K562 (cell line): Measurements from ENCODE around the gene PARD3B. TPM values are rescaled to one million over a fixed set of nuclear protein-coding genes. Genes with fewer than 3 reads are reported as not detected.

Experiments used
- ATAC-seq: fragments of 200-7000 bp; cut with Tn5 transposase; 3 replicates; pipeline ENCODE4 v1.9.1; 2020; ENCODE audit warnings: moderate library complexity
- BruUV-seq: library from RNA; stranded (reverse); fragments of 400-500 nt; replicated peaks from 2 replicates; lab custom pipeline; 2021; lab: Mats Ljungman, UMichigan
- CTCF ChIA-PET: fragments of 300-600 bp; formaldehyde crosslinking; extraction: SDS; loops from one replicate; lab custom pipeline; 2021; ENCODE audit warnings: low intra/inter-chr PET ratio; lab: Yijun Ruan, JAX
- POLR2A ChIA-PET: fragments of 300-600, 350-650 bp; sonication (Branson Sonifier 250); formaldehyde crosslinking; extraction: SDS; loops from one replicate; lab custom pipeline; 2021; ENCODE audit warnings: antibody characterized with exemption, inconsistent platforms; lab: Yijun Ruan, JAX
- DNase-seq, 4 experiments: peaks; one replicate each; pipeline versions ENCODE4 v3.0.0 to v3.0.0-alpha.2; 2011 to 2018; ENCODE audit warnings: low spot score in 3 of 4, mixed read lengths in 3 of 4; ENCODE audit errors: extremely low read depth in 1 of 4
- FAIRE-seq: peaks from 2 replicates; lab custom pipeline; 2011; peaks lifted over from hg19 to GRCh38; lab: Jason Lieb, UNC
- H2AFZ ChIP-seq: 2 replicates; pipeline ENCODE4 v1.6.0; 2011; ENCODE audit warnings: low read depth, low read length, control low read depth, inconsistent platforms
- H3K27ac ChIP-seq: fragments of 200-600 bp; 3 replicates; pipeline ENCODE4 v1.8.0; 2011; ENCODE audit warnings: low read depth, mild to moderate bottlenecking, control low read depth, inconsistent platforms, low read length, moderate library complexity, mixed read lengths; ENCODE audit errors: extremely low read depth
- H3K27me3 ChIP-seq, 2 experiments: fragments of 300-600 bp in 1 of 2; 2 replicates in 1 of 2; 3 replicates in 1 of 2; pipeline versions ENCODE4 v1.6.0 to v1.8.0; 2011; ENCODE audit warnings: inconsistent platforms in 2 of 2, low read length in 2 of 2, mild to moderate bottlenecking in 1 of 2, mixed read lengths in 1 of 2, moderate library complexity in 1 of 2; ENCODE audit not compliant: control insufficient read depth in 2 of 2, insufficient read depth in 2 of 2
- H3K36me3 ChIP-seq: fragments of 300-600 bp; 3 replicates; pipeline ENCODE4 v1.8.0; 2011; ENCODE audit warnings: mild to moderate bottlenecking, low read length, inconsistent platforms; ENCODE audit not compliant: control insufficient read depth, insufficient read depth
- H3K4me1 ChIP-seq, 2 experiments: fragments of 200-600 bp in 1 of 2; replicated peaks in 1 of 2; 2 replicates in 1 of 2; 3 replicates in 1 of 2; pipeline versions ENCODE4 v1.5.1 to v1.8.0; 2011; ENCODE audit warnings: inconsistent platforms in 2 of 2, low read length in 2 of 2, mild to moderate bottlenecking in 1 of 2, mixed read lengths in 1 of 2, moderate library complexity in 1 of 2; ENCODE audit not compliant: control insufficient read depth in 2 of 2, insufficient read depth in 2 of 2
- H3K4me2 ChIP-seq: 2 replicates; pipeline ENCODE4 v1.6.1; 2011; ENCODE audit warnings: low read length, control low read depth, inconsistent platforms, mixed read lengths; ENCODE audit not compliant: insufficient read depth
- H3K4me3 ChIP-seq: fragments of 200-600 bp; sonication (generic), shearing (Covaris generic); 2 replicates; pipeline ENCODE4 v1.5.1; 2016; ENCODE audit warnings: control low read depth, inconsistent platforms
- H3K79me2 ChIP-seq: fragments of 200-600 bp; 3 replicates; pipeline ENCODE4 v1.8.0; 2011; ENCODE audit warnings: low read length, inconsistent platforms; ENCODE audit not compliant: control insufficient read depth, insufficient read depth
- H3K9ac ChIP-seq, 2 experiments: 2 replicates each; pipeline versions ENCODE4 v1.6.0 to v1.6.1; 2011; ENCODE audit warnings: low read depth in 2 of 2, low read length in 2 of 2, control low read depth in 1 of 2, inconsistent platforms in 1 of 2, mild to moderate bottlenecking in 1 of 2, mixed read lengths in 1 of 2; ENCODE audit not compliant: insufficient read depth in 1 of 2
- H3K9me1 ChIP-seq: one replicate; pipeline ENCODE4 v1.6.0; 2011; ENCODE audit warnings: inconsistent platforms, mild to moderate bottlenecking, low read length, moderate library complexity; ENCODE audit not compliant: control insufficient read depth, insufficient read depth
- H3K9me3 ChIP-seq: replicated peaks from 2 replicates; pipeline ENCODE4 v1.5.1; 2011; ENCODE audit warnings: low read depth, low read length, inconsistent platforms; ENCODE audit not compliant: control insufficient read depth, insufficient read depth
- H4K20me1 ChIP-seq: replicated peaks from 2 replicates; pipeline ENCODE4 v1.6.1; 2011; ENCODE audit warnings: low read length, inconsistent platforms, mixed read lengths; ENCODE audit not compliant: control insufficient read depth, insufficient read depth
- ELF2 ChIP-seq: fragments of 250-450 bp; sonication (Bioruptor Pico); IDR thresholded peaks from 2 replicates; pipeline ENCODE4 v1.5.0; 2021; ENCODE audit warnings: mild to moderate bottlenecking
- FOS ChIP-seq: IDR thresholded peaks from 3 replicates; pipeline ENCODE4 v1.6.1; 2011; ENCODE audit not compliant: insufficient read length; ENCODE audit errors: extremely low read depth
- HEY1 ChIP-seq: fragments of 250-450 bp; sonication (Bioruptor Pico); IDR thresholded peaks from 2 replicates; pipeline ENCODE4 v1.5.0; 2020; ENCODE audit warnings: mild to moderate bottlenecking, moderate library complexity, borderline replicate concordance
- KLF13 ChIP-seq: fragments of 450-650 bp; IDR thresholded peaks from 2 replicates; pipeline ENCODE4 v1.6.1; 2016; ENCODE audit warnings: missing genetic modification characterization, low read depth, mild to moderate bottlenecking, missing compliant biosample characterization, moderate library complexity, borderline replicate concordance
- LARP7 ChIP-seq: fragments of 450-650 bp; IDR thresholded peaks from 2 replicates; pipeline ENCODE4 v1.6.1; 2016
- MYC ChIP-seq, 2 experiments: fragments of 250-450 bp in 1 of 2; sonication (Bioruptor Pico) in 1 of 2; IDR thresholded peaks; 2 replicates each; pipeline versions ENCODE4 v1.5.1 to v1.6.1; 2012 to 2021; ENCODE audit warnings: low read depth in 2 of 2, borderline replicate concordance in 1 of 2, improper control_type of control experiment in 1 of 2, low read length in 1 of 2, mild to moderate bottlenecking in 1 of 2, moderate library complexity in 1 of 2
- NKRF ChIP-seq: fragments of 450-650 bp; IDR thresholded peaks from 2 replicates; pipeline ENCODE4 v1.6.1; 2016; ENCODE audit warnings: borderline replicate concordance
- NR4A1 ChIP-seq, 2 experiments: fragments of 250-450 bp in 1 of 2; fragments of 450-650 bp in 1 of 2; sonication (Bioruptor Pico) in 1 of 2; IDR thresholded peaks; 2 replicates each; pipeline versions ENCODE4 v1.4.0 to v1.6.1; 2016 to 2020; ENCODE audit warnings: mild to moderate bottlenecking in 2 of 2, missing compliant biosample characterization in 1 of 2, missing genetic modification characterization in 1 of 2, moderate library complexity in 1 of 2
- PHF20 ChIP-seq: fragments of 450-650 bp; IDR thresholded peaks from 2 replicates; pipeline ENCODE4 v1.6.1; 2018; ENCODE audit not compliant: partially characterized antibody
- RB1 ChIP-seq: fragments of 450-650 bp; IDR thresholded peaks from 2 replicates; pipeline ENCODE4 v1.6.1; 2017; ENCODE audit warnings: low read depth, mild to moderate bottlenecking
- RREB1 ChIP-seq: fragments of 250-450 bp; sonication (Bioruptor Pico); IDR thresholded peaks from 2 replicates; pipeline ENCODE4 v1.4.0; 2020
- ZFPM2 ChIP-seq: fragments of 250-450 bp; sonication (Bioruptor Pico); IDR thresholded peaks from 2 replicates; pipeline ENCODE4 v1.5.1; 2022; ENCODE audit warnings: mild to moderate bottlenecking
- ZNF184 ChIP-seq: sonication (generic); formaldehyde crosslinking; IDR thresholded peaks from 2 replicates; pipeline ENCODE4 v1.5.0; 2020; ENCODE audit warnings: missing genetic modification reagents
- in situ Hi-C: fragments of 300-500 bp; cut with MboI; formaldehyde crosslinking; loops from 4 replicates; pipeline ENCODE4 v1.15.0; 2018; ENCODE audit warnings: inconsistent platforms, mixed read lengths
- intact Hi-C: fragments of 100-400 bp; cut with micrococcal nuclease; formaldehyde crosslinking; loops from 2 replicates; pipeline ENCODE4 v1.14.2; 2022
- polyA plus RNA-seq, 8 experiments: library from polyadenylated mRNA; depleted of rRNA in 4 of 8; stranded (reverse) in 5 of 8; unstranded in 3 of 8; fragments of >200 nt; fragmentation: Nextera tagmentation in 2 of 8; fragmentation: Illumina TruSeq in 1 of 8; extraction: Ambion mirVana in 2 of 8; extraction: Trizol in 1 of 8; gene quantifications; 2 replicates each; pipeline versions ENCODE4 v1.2.1 to v1.2.3, GENCODE V29; 2011 to 2014; ENCODE audit warnings: inconsistent platforms in 1 of 8, missing spikeins in 1 of 8
- total RNA-seq, 7 experiments: library from RNA; depleted of rRNA in 6 of 7; stranded (reverse); fragments of >200 nt in 6 of 7; fragmentation: Illumina TruSeq in 2 of 7; extraction: Trizol in 2 of 7; gene quantifications; 2 replicates each; pipeline versions ENCODE4 v1.2.1 to v1.2.3, GENCODE V29; 2011 to 2021; ENCODE audit warnings: low replicate concordance in 1 of 7
- TF ChIP-seq, protein P1 (sequence below): IDR thresholded peaks from 2 replicates; pipeline ENCODE4 v1.6.1; 2012; ENCODE audit warnings: low read depth, low read length, improper control_type of control experiment, borderline replicate concordance

Gene PARD3B
- total and polyA plus RNA-seq, 9 of the 15 experiments (the other 6 are each of a cell fraction or from before 2014, with no cell fraction given) = 0.15 to 3.0 (median 1.1) TPM

DNA sequence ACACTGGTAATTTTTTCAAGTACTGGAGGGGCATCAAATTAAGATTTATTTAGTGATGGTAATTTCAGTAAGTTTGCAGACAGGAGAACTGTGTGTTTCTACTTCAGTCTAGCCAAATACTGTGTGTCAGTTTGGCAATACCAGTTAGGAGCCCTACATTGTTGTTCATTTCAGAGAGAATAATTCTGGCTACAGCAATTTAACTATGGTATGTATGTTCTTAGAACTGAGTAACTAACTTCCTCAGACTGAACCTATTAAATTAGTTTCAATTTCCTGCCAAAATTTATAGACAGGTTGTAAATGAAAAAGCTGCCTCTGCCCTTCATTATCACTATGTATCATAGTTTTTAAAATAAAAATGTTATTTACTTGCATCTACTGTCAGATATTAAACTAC lies 332.4 kb downstream of the PARD3B start:
- Histone ChIP-seq H3K79me2 (no peaks in the 10 kb centered on the region), H3K4me3 (no peak overlapping the region), H3K4me2 (no peak overlapping the region), H3K36me3 (no peaks in the 10 kb centered on the region), H3K27ac (no peak overlapping the region), H3K4me1 (no peaks in the 10 kb centered on the region), H3K27me3 (no peaks in the 10 kb centered on the region), H3K9me3 (no peaks in the 10 kb centered on the region), H2AFZ (no peak overlapping the region), H4K20me1 (no peaks in the 10 kb centered on the region), H3K9ac (no peak overlapping the region), H3K9me1 (no peaks in the 10 kb centered on the region)
- DNase-seq (no peak), ATAC-seq (no peak), FAIRE-seq (no peak)
- in situ Hi-C loops = no loop called here
- POLR2A ChIA-PET = no interaction called here
- intact Hi-C loops = loop anchor here (10.0 kb wide), 1 partner anchor 553 kb away; no protein-coding TSS in a partner anchor
- no TSS peak for BruUV-seq
- CTCF ChIA-PET = no interaction called here
- TF ChIP-seq FOS (no peak), NKRF (no peak), KLF13 (tag) (no peak), MYC (IDR thresholded peaks at IDR 0.05; ENCODE audit: low read depth, low read length) (no peak), MYC (CRISPR knock-in tag; IDR thresholded peaks at IDR 0.05; ENCODE audit: borderline replicate concordance, low read depth) (no peak), RREB1 (no peak), ZFPM2 (no peak), HEY1 (CRISPR knock-in tag) (no peak), ELF2 (CRISPR knock-in tag) (no peak), ZNF184 (CRISPR knock-in tag) (no peak), NR4A1 (CRISPR knock-in tag; IDR thresholded peaks at IDR 0.05) (no peak), NR4A1 (tag; IDR thresholded peaks at IDR 0.05) (no peak), PHF20 (no peak), LARP7 (no peak), RB1 (no peak)
- TF ChIP-seq, protein P1, sequence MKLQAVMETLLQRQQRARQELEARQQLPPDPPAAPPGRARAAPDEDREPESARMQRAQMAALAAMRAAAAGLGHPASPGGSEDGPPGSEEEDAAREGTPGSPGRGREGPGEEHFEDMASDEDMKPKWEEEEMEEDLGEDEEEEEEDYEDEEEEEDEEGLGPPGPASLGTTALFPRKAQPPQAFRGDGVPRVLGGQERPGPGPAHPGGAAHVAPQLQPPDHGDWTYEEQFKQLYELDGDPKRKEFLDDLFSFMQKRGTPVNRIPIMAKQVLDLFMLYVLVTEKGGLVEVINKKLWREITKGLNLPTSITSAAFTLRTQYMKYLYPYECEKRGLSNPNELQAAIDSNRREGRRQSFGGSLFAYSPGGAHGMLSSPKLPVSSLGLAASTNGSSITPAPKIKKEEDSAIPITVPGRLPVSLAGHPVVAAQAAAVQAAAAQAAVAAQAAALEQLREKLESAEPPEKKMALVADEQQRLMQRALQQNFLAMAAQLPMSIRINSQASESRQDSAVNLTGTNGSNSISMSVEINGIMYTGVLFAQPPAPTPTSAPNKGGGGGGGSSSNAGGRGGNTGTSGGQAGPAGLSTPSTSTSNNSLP = no peak
